Adipocyte (in vitro differentiated cells): ENCODE data around the gene DPP6.

Experiments used
- DNase-seq: peaks from one replicate; pipeline ENCODE4 v3.0.0-alpha.2; 2015; ENCODE audit warnings: low read depth
- H3K27me3 ChIP-seq: replicated peaks from 2 replicates; pipeline ENCODE4 v1.7.0; 2013; ENCODE audit warnings: mild to moderate bottlenecking, low read length, moderate library complexity; ENCODE audit not compliant: control insufficient read depth, insufficient read depth
- H3K36me3 ChIP-seq: 2 replicates; pipeline ENCODE4 v1.7.0; 2013; ENCODE audit warnings: low read length, mild to moderate bottlenecking, moderate library complexity; ENCODE audit not compliant: control insufficient read depth, insufficient read depth, severe bottlenecking
- H3K4me1 ChIP-seq: 2 replicates; pipeline ENCODE4 v1.7.0; 2013; ENCODE audit warnings: mild to moderate bottlenecking, low read length, moderate library complexity; ENCODE audit not compliant: control insufficient read depth, insufficient read depth
- H3K4me3 ChIP-seq: 2 replicates; pipeline ENCODE4 v1.7.0; 2013; ENCODE audit warnings: mild to moderate bottlenecking, low read length, moderate library complexity
- H3K9ac ChIP-seq: 2 replicates; pipeline ENCODE4 v1.7.0; 2013; ENCODE audit warnings: mild to moderate bottlenecking, low read length, moderate library complexity
- H3K9me3 ChIP-seq: 2 replicates; pipeline ENCODE4 v1.7.0; 2013; ENCODE audit warnings: mild to moderate bottlenecking, low read length, moderate library complexity; ENCODE audit not compliant: control insufficient read depth

Gene DPP6

GRCh38 chr7:154744256-154744860 is 692.2 kb downstream of the DPP6 start:
- DNase-seq = peak; percentile 1
- H3K4me1 ChIP-seq = no peaks in the 10 kb centered on the region
- no peaks in the 10 kb centered on the region for H3K27me3 ChIP-seq
- H3K9ac ChIP-seq = no peak overlapping the region
- H3K9me3 ChIP-seq = no peaks in the 10 kb centered on the region
- H3K36me3 ChIP-seq = no peaks in the 10 kb centered on the region
- no peak overlapping the region for H3K4me3 ChIP-seq

- Histone ChIP-seq H3K27me3 (no peaks in the 10 kb centered on the region), H3K9ac (no peak overlapping the region), H3K36me3 (no peaks in the 10 kb centered on the region), H3K9me3 (no peaks in the 10 kb centered on the region), H3K4me3 (no peak overlapping the region), H3K4me1 (no peaks in the 10 kb centered on the region)
- DNase-seq = no peak
Observed at GRCh38 chr7:154744861-154745258, 692.7 kb downstream of the DPP6 start.

GRCh38 chr7:154746571-154747360 is 694.6 kb downstream of the DPP6 start:
- Histone ChIP-seq H3K9ac (no peak overlapping the region), H3K36me3 (no peaks in the 10 kb centered on the region), H3K4me3 (no peak overlapping the region), H3K4me1 (no peaks in the 10 kb centered on the region), H3K27me3 (no peaks in the 10 kb centered on the region), H3K9me3 (no peaks in the 10 kb centered on the region)
- no peak for DNase-seq

GRCh38 chr7:154748089-154748786 is 696.0 kb downstream of the DPP6 start:
- H3K4me3 ChIP-seq = no peak overlapping the region
- no peaks in the 10 kb centered on the region for H3K27me3 ChIP-seq
- H3K9ac ChIP-seq = no peak overlapping the region
- no peak for DNase-seq
- H3K9me3 ChIP-seq = no peaks in the 10 kb centered on the region
- H3K4me1 ChIP-seq = no peaks in the 10 kb centered on the region
- H3K36me3 ChIP-seq = no peaks in the 10 kb centered on the region

GRCh38 chr7:154750353-154750801 is 698.2 kb downstream of the DPP6 start:
- no peak overlapping the region for H3K9ac ChIP-seq
- no peak for DNase-seq
- H3K9me3 ChIP-seq = no peaks in the 10 kb centered on the region
- H3K36me3 ChIP-seq = no peaks in the 10 kb centered on the region
- H3K27me3 ChIP-seq = no peaks in the 10 kb centered on the region
- H3K4me3 ChIP-seq = no peak overlapping the region
- H3K4me1 ChIP-seq = no peaks in the 10 kb centered on the region

- Histone ChIP-seq H3K9me3 (no peaks in the 10 kb centered on the region), H3K27me3 (no peaks in the 10 kb centered on the region), H3K4me3 (no peak overlapping the region), H3K9ac (no peak overlapping the region), H3K4me1 (no peaks in the 10 kb centered on the region), H3K36me3 (no peaks in the 10 kb centered on the region)
- no peak for DNase-seq
Observed at GRCh38 chr7:154753226-154753625, 701.0 kb downstream of the DPP6 start.

GRCh38 chr7:154757756-154758155 is 705.6 kb downstream of the DPP6 start:
- no peak for DNase-seq
- H3K9me3 ChIP-seq = no peaks in the 10 kb centered on the region
- no peak overlapping the region for H3K9ac ChIP-seq
- no peaks in the 10 kb centered on the region for H3K27me3 ChIP-seq
- H3K36me3 ChIP-seq = no peaks in the 10 kb centered on the region
- no peak overlapping the region for H3K4me3 ChIP-seq
- H3K4me1 ChIP-seq = no peaks in the 10 kb centered on the region

- Histone ChIP-seq H3K9me3 (no peaks in the 10 kb centered on the region), H3K4me3 (no peak overlapping the region), H3K4me1 (no peaks in the 10 kb centered on the region), H3K27me3 (no peaks in the 10 kb centered on the region), H3K36me3 (no peaks in the 10 kb centered on the region), H3K9ac (no peak overlapping the region)
- no peak for DNase-seq
Observed at GRCh38 chr7:154759989-154760388, 707.8 kb downstream of the DPP6 start.

GRCh38 chr7:154765118-154765517 is 712.9 kb downstream of the DPP6 start:
- Histone ChIP-seq H3K9me3 (no peaks in the 10 kb centered on the region), H3K4me1 (no peaks in the 10 kb centered on the region), H3K9ac (no peak overlapping the region), H3K36me3 (no peaks in the 10 kb centered on the region), H3K27me3 (no peaks in the 10 kb centered on the region), H3K4me3 (no peak overlapping the region)
- DNase-seq = no peak

GRCh38 chr7:154767142-154767541 is 714.9 kb downstream of the DPP6 start:
- H3K4me1 ChIP-seq = no peaks in the 10 kb centered on the region
- DNase-seq = no peak
- no peak overlapping the region for H3K4me3 ChIP-seq
- no peaks in the 10 kb centered on the region for H3K36me3 ChIP-seq
- no peak overlapping the region for H3K9ac ChIP-seq
- H3K27me3 ChIP-seq = no peaks in the 10 kb centered on the region
- no peaks in the 10 kb centered on the region for H3K9me3 ChIP-seq

- H3K9me3 ChIP-seq = no peaks in the 10 kb centered on the region
- H3K9ac ChIP-seq = no peak overlapping the region
- H3K27me3 ChIP-seq = no peaks in the 10 kb centered on the region
- no peaks in the 10 kb centered on the region for H3K36me3 ChIP-seq
- H3K4me1 ChIP-seq = no peaks in the 10 kb centered on the region
- no peak for DNase-seq
- no peak overlapping the region for H3K4me3 ChIP-seq
Observed at GRCh38 chr7:154767821-154768415, 715.7 kb downstream of the DPP6 start.
